GM12878 (cell line): Measurements from ENCODE around the gene SMURF1. TPM values are rescaled to one million over a fixed set of nuclear protein-coding genes. Genes with fewer than 3 reads are reported as not detected.

Source experiments
- ATAC-seq: fragments of 200-7000 bp; cut with Tn5 transposase; 3 replicates; pipeline ENCODE4 v1.9.1; 2020; ENCODE audit warnings: mild to moderate bottlenecking, moderate library complexity
- BruUV-seq: library from RNA; stranded (reverse); fragments of 400-500 nt; replicated peaks from 2 replicates; lab custom pipeline; 2021; lab: Mats Ljungman, UMichigan
- CTCF ChIA-PET: fragments of 300-600 bp; sonication (Branson Sonifier 250); formaldehyde crosslinking; extraction: SDS; loops from one replicate; lab custom pipeline; 2021; ENCODE audit warnings: inconsistent platforms; lab: Yijun Ruan, JAX
- POLR2A ChIA-PET: fragments of 350-600 bp; formaldehyde crosslinking; extraction: SDS; loops from one replicate; lab custom pipeline; 2021; ENCODE audit warnings: inconsistent platforms; lab: Charles Lee
- RAD21 ChIA-PET: fragments of 300-600 bp; sonication (Branson Sonifier 250); formaldehyde crosslinking; loops from one replicate; lab custom pipeline; 2023; ENCODE audit warnings: antibody characterized with exemption; ENCODE audit not compliant: unreplicated experiment; lab: Charles Lee
- SMC1A ChIA-PET: fragments of 300-600 bp; sonication (Branson Sonifier 250); formaldehyde crosslinking; loops from one replicate; lab custom pipeline; 2023; ENCODE audit not compliant: unreplicated experiment, uncharacterized antibody; lab: Charles Lee
- DNase-seq: peaks from one replicate; pipeline ENCODE4 v3.0.0-alpha.2; 2011; ENCODE audit warnings: low read depth, low spot score
- FAIRE-seq: peaks from 3 replicates; lab custom pipeline; 2011; peaks lifted over from hg19 to GRCh38; lab: Jason Lieb, UNC
- H2AFZ ChIP-seq: 2 replicates; pipeline ENCODE4 v1.6.0; 2011; ENCODE audit warnings: low read depth, low read length, control low read depth; ENCODE audit not compliant: control insufficient read depth
- H3K27ac ChIP-seq: 2 replicates; pipeline ENCODE4 v1.5.1; 2011; ENCODE audit warnings: control low read depth; ENCODE audit not compliant: control insufficient read depth, insufficient read depth
- H3K27me3 ChIP-seq, 2 experiments: replicated peaks in 1 of 2; 2 replicates each; pipeline versions ENCODE4 v1.6.0 to v1.6.1; 2011; ENCODE audit warnings: low read length in 1 of 2; ENCODE audit not compliant: control insufficient read depth in 2 of 2, insufficient read depth in 2 of 2
- H3K36me3 ChIP-seq, 2 experiments: 2 replicates each; pipeline ENCODE4 v1.5.1; 2011; ENCODE audit warnings: low read length in 1 of 2; ENCODE audit not compliant: control insufficient read depth in 2 of 2, insufficient read depth in 2 of 2
- H3K4me1 ChIP-seq: 2 replicates; pipeline ENCODE4 v1.6.1; 2011; ENCODE audit warnings: mild to moderate bottlenecking, low read length, moderate library complexity, mixed read lengths; ENCODE audit not compliant: control insufficient read depth, insufficient read depth
- H3K4me2 ChIP-seq: 2 replicates; pipeline ENCODE4 v1.6.0; 2011; ENCODE audit warnings: control low read depth; ENCODE audit not compliant: control insufficient read depth, insufficient read depth
- H3K4me3 ChIP-seq: fragments of 200-600 bp; sonication (generic); 2 replicates; pipeline ENCODE4 v1.5.1; 2016
- H3K79me2 ChIP-seq: 2 replicates; pipeline ENCODE4 v1.6.0; 2011; ENCODE audit warnings: low read length; ENCODE audit not compliant: control insufficient read depth, insufficient read depth
- H3K9ac ChIP-seq: 2 replicates; pipeline ENCODE4 v1.8.0; 2011; ENCODE audit warnings: low read length, control low read depth, mixed read lengths; ENCODE audit not compliant: control insufficient read depth, insufficient read depth
- H3K9me3 ChIP-seq: replicated peaks from 3 replicates; pipeline ENCODE4 v1.5.1; 2011; ENCODE audit warnings: mild to moderate bottlenecking, low read length; ENCODE audit not compliant: control insufficient read depth, insufficient read depth
- H4K20me1 ChIP-seq: 2 replicates; pipeline ENCODE4 v1.6.0; 2011; ENCODE audit not compliant: control insufficient read depth, insufficient read depth
- BRCA1 ChIP-seq: IDR thresholded peaks from 2 replicates; pipeline ENCODE4 v1.6.1; 2011; ENCODE audit warnings: low read depth, low read length, improper control_type of control experiment
- ESRRA ChIP-seq: IDR thresholded peaks from 2 replicates; pipeline ENCODE4 v1.6.1; 2012; ENCODE audit warnings: mild to moderate bottlenecking, low read length, improper control_type of control experiment
- PML ChIP-seq: IDR thresholded peaks from 2 replicates; pipeline ENCODE4 v1.6.1; 2012; ENCODE audit warnings: low read length, inconsistent platforms
- RCOR1 ChIP-seq: conservative IDR thresholded peaks from 2 replicates; pipeline ENCODE4 v1.6.1; 2012; ENCODE audit warnings: low read depth, low read length, improper control_type of control experiment
- WGBS: methylation state at CpG from one replicate; pipeline ENCODE4 v1.1.6; 2016; ENCODE audit warnings: low lambda C conversion rate; ENCODE audit not compliant: insufficient replicate concordance, insufficient coverage; ENCODE audit errors: missing lambda C conversion rate; 5-methylcytosine and 5-hydroxymethylcytosine counted together
- in situ Hi-C: fragments of 300-500 bp; cut with MboI; formaldehyde crosslinking; loops from 9 replicates; pipeline ENCODE4 v1.14.3; 2018; ENCODE audit warnings: mixed read lengths
- intact Hi-C: fragments of 100-400 bp; cut with micrococcal nuclease; formaldehyde crosslinking; loops from one replicate; pipeline ENCODE4 v1.14.2; 2022; ENCODE audit not compliant: unreplicated experiment
- polyA plus RNA-seq, 11 experiments: library from polyadenylated mRNA; depleted of rRNA in 4 of 11; unstranded in 6 of 11; stranded (reverse) in 5 of 11; fragments of >200 nt; fragmentation: Nextera tagmentation in 4 of 11; fragmentation: Illumina TruSeq in 1 of 11; extraction: Ambion mirVana in 4 of 11; extraction: Trizol in 1 of 11; gene quantifications; 1 replicate in 1 of 11; 2 replicates in 10 of 11; pipeline versions ENCODE4 v1.2.1 to v1.2.3, GENCODE V29; 2011 to 2016; ENCODE audit warnings: inconsistent platforms in 2 of 11, missing spikeins in 2 of 11, low read depth in 1 of 11
- total RNA-seq, 4 experiments: library from RNA; depleted of rRNA in 3 of 4; stranded (reverse); fragments of >200 nt in 3 of 4; fragmentation: Illumina TruSeq in 1 of 4; extraction: Trizol in 1 of 4; gene quantifications; 2 replicates each; pipeline versions ENCODE4 v1.2.1 to v1.2.3, GENCODE V29; 2013 to 2021
- TF ChIP-seq, protein P1 (sequence below): IDR thresholded peaks from 2 replicates; pipeline ENCODE4 v1.6.1; 2011; ENCODE audit warnings: borderline replicate concordance, low read depth, mild to moderate bottlenecking, moderate library complexity, low read length; ENCODE audit not compliant: insufficient read depth, poor library complexity, severe bottlenecking

Gene SMURF1
- total and polyA plus RNA-seq, 10 of the 15 experiments (the other 5 are each of a cell fraction or from before 2014, with no cell fraction given): 0.76 to 14.0 (median 7.9) TPM

DNA sequence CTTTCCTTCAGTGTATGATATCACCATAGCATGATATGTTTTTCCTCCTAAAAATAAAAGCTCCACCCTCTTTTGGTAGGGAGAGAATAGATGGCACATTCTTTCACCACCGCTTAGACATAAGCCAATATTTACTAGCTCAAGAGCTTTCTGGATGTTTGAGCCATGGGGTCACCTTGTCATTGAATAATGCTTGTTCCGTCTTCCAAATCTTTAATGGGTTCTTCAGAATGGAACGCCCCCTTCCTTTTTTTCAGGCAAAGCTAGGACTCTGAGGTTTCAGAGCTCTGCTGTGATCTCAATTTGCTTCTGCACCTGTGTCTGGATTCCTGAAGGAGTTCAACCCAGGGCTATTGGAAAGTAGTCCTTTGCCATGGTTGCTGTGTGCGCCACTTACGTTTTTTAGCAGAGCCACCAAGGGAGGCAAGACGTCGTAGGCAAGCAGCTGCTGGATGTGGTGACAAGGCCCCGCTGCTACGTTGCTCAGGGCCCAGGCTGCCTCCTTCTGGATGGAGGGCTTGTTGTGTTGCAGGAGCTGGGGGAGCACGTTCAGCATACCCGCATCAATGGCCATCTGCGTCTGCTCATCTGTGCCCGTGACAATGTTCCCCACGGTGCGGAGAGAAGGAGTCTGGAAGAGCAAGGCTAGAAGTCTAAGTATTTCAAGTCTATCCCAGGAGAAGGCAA lies 40.8 kb upstream of the SMURF1 start (continued):
- TF ChIP-seq, protein P1, sequence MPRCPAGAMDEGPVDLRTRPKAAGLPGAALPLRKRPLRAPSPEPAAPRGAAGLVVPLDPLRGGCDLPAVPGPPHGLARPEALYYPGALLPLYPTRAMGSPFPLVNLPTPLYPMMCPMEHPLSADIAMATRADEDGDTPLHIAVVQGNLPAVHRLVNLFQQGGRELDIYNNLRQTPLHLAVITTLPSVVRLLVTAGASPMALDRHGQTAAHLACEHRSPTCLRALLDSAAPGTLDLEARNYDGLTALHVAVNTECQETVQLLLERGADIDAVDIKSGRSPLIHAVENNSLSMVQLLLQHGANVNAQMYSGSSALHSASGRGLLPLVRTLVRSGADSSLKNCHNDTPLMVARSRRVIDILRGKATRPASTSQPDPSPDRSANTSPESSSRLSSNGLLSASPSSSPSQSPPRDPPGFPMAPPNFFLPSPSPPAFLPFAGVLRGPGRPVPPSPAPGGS: no peak
- TF ChIP-seq ESRRA: no peak
- TF ChIP-seq RCOR1: no peak
- TF ChIP-seq PML: no peak
- TF ChIP-seq, all 136 proteins: peak for 0

DNA sequence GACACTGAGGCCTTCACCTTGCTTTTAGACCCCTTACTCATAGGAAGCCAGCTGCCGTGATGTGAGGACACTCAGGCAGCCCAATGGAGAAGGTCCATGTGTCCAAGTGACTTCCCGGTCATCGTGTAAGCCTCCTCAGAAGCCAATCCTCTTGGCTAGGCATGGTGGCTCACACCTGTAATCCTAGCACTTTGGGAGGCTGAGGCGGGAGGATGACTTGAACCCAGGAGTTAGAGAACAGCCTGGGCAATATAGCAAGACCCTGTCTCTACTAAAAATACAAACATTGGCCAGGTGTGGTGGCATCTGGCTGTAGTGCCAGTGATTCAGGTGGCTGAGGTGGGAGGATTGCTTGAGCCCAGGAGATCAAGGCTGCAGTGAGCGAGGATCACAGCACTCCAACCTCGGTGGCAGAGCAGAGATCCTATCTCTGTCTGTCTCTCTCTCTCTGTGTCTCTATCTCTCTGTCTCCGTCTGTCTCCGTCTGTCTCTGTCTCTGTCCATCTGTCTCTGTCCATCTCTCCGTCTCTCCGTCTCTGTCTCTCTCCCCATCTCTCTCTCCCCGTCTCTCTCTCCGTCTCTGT lies 36.3 kb upstream of the SMURF1 start:
- Histone ChIP-seq H3K4me3 (no peak overlapping the region), H3K79me2 (no peaks in the 10 kb centered on the region), H4K20me1 (no peaks in the 10 kb centered on the region), H3K4me1 (no peaks in the 10 kb centered on the region), H3K9me3 (no peaks in the 10 kb centered on the region), H3K27ac (no peak overlapping the region), H2AFZ (no peak overlapping the region), H3K36me3 (no peaks in the 10 kb centered on the region), H3K9ac (no peak overlapping the region), H3K27me3 (peaks cover 0 to 3% of the 10 kb centered on the region in 2 experiments; a peak in 2 of 4 replicates)
- CTCF ChIA-PET: no interaction called here
- in situ Hi-C loops: no loop called here
- ATAC-seq: no peak
- no peak for FAIRE-seq
- WGBS: 59% methylated on average over 12 of the region's 12 CpGs
- POLR2A ChIA-PET: no interaction called here
- no TSS peak for BruUV-seq
- RAD21 ChIA-PET: no interaction called here
- SMC1A ChIA-PET: no interaction called here
- no peak for TF ChIP-seq BRCA1
- TF ChIP-seq, all 136 proteins: peak for 0
- H3K4me2 ChIP-seq: no peak overlapping the region
- DNase-seq: no peak
- intact Hi-C loops: no loop called here
